ENCODE measurements around the gene RAB41. TPM values are rescaled to one million over a fixed set of nuclear protein-coding genes. Genes with fewer than 3 reads are reported as not detected.
"Not testable (repeated sequence)": the region's sequence is repeated elsewhere in the genome, so short reads cannot be mapped to it uniquely, and the experiment has no call there.

The RAB41 gene
- total RNA-seq (ENCODE audit: low replicate concordance), result not detected in 2 replicates
- long read RNA-seq, result 0 reads

DNA sequence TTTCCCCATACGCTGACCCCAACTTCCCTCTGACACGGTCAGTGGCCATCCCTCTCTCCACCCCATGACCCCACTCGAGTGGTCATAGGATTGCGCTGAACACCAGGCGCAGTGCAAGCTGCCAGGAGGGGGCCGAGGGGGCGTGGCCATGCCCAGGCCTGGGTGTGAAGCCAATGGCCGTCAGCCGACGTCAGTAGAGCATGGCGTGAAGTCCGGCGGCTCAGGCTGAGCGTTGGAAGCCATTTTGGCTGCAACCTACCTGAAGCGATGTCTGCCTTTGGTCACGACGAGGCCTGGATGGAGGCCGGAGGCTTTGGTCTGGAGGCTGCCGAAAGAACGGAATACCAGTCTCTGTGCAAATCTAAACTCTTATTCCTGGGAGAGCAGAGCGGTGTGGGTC, at the start of gene RAB41:
Gene RAB41, plus strand, starts transcription at position 222 of the 400 bp plus-strand sequence. Its CDS starts 46 bp downstream, at position 268.
- Mint-ChIP-seq H3K4me3 (no peak within 1 kb of the TSS), H3K27ac (no peak within 1 kb of the TSS), H3K36me3 (peaks cover 3% of the 10 kb centered on the region), H3K9me3 (no peaks in the 10 kb centered on the region), H3K4me1 (ENCODE audit: unreplicated experiment) (no peaks in the 10 kb centered on the region), H3K27me3 (no peaks in the 10 kb centered on the region)
- DNase-seq (ENCODE audit: extremely low spot score, unreplicated experiment), result peak; percentile 56
- TF ChIP-seq, protein P1, sequence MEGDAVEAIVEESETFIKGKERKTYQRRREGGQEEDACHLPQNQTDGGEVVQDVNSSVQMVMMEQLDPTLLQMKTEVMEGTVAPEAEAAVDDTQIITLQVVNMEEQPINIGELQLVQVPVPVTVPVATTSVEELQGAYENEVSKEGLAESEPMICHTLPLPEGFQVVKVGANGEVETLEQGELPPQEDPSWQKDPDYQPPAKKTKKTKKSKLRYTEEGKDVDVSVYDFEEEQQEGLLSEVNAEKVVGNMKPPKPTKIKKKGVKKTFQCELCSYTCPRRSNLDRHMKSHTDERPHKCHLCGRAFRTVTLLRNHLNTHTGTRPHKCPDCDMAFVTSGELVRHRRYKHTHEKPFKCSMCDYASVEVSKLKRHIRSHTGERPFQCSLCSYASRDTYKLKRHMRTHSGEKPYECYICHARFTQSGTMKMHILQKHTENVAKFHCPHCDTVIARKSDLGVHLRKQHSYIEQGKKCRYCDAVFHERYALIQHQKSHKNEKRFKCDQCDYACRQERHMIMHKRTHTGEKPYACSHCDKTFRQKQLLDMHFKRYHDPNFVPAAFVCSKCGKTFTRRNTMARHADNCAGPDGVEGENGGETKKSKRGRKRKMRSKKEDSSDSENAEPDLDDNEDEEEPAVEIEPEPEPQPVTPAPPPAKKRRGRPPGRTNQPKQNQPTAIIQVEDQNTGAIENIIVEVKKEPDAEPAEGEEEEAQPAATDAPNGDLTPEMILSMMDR (conservative IDR thresholded peaks at IDR 0.05), result no peak

- TF ChIP-seq, protein P1 (conservative IDR thresholded peaks at IDR 0.05), result no peak
Measured at GRCh38 chrX:70234355-70234754, 47.6 kb upstream of the RAB41 start, which contains the start of gene AWAT1. AWAT1 (plus strand) TSS chrX:70234655; CDS start chrX:70234696, 41 bp downstream.

GRCh38 chrX:70240751-70241150, 41.2 kb upstream of the RAB41 start:
- Mint-ChIP-seq H3K27ac (no peak overlapping the region), H3K27me3 (no peaks in the 10 kb centered on the region), H3K9me3 (peaks cover 4% of the 10 kb centered on the region)

More at GRCh38 chrX:70234355-70234754, 47.6 kb upstream of the RAB41 start, which contains the start of gene AWAT1:
- DNase-seq (ENCODE audit: extremely low spot score, unreplicated experiment), result no peak
- no peaks in the 10 kb centered on the region for H3K9me3 Mint-ChIP-seq
- H3K4me3 Mint-ChIP-seq, result no peak within 1 kb of the TSS
- no peaks in the 10 kb centered on the region for H3K4me1 Mint-ChIP-seq (ENCODE audit: unreplicated experiment)
- H3K27ac Mint-ChIP-seq, result no peak within 1 kb of the TSS
- H3K27me3 Mint-ChIP-seq, result no peaks in the 10 kb centered on the region
- H3K36me3 Mint-ChIP-seq, result no peaks in the 10 kb centered on the region

DNA sequence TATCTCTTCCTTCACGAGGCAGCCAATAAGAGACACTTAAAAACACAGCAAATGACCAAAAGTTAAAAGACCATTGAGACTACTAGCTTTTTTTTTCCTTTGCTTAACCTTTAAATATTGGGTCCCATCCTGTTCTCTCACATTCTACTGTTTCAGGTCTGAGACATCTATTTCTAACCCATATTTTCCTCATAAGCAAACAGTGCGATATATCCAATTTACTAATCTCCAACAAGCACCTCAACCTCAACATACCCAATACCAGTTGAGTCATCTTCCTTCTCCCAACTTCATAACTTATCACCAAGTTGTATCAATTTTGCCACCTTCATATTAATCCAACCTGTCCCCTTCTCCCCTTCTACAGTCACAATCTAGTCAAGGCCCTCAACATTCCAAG, 40.5 kb upstream of the RAB41 start:
- Mint-ChIP-seq H3K36me3 (no peaks in the 10 kb centered on the region), H3K9me3 (peaks cover 4% of the 10 kb centered on the region), H3K27ac (no peak overlapping the region), H3K4me3 (no peak overlapping the region), H3K27me3 (no peaks in the 10 kb centered on the region), H3K4me1 (ENCODE audit: unreplicated experiment) (no peaks in the 10 kb centered on the region)
- TF ChIP-seq, protein P1 (conservative IDR thresholded peaks at IDR 0.05), result no peak
- DNase-seq (ENCODE audit: extremely low spot score, unreplicated experiment), result no peak

More at GRCh38 chrX:70240751-70241150, 41.2 kb upstream of the RAB41 start:
- no peak for DNase-seq (ENCODE audit: extremely low spot score, unreplicated experiment)
- Mint-ChIP-seq H3K36me3 (no peaks in the 10 kb centered on the region), H3K4me3 (no peak overlapping the region), H3K4me1 (ENCODE audit: unreplicated experiment) (no peaks in the 10 kb centered on the region)
- TF ChIP-seq, protein P1 (conservative IDR thresholded peaks at IDR 0.05), result no peak

GRCh38 chrX:70243601-70244000, 38.4 kb upstream of the RAB41 start:
- H3K4me3 Mint-ChIP-seq; DNase-seq (ENCODE audit: extremely low spot score, unreplicated experiment); H3K36me3 Mint-ChIP-seq; H3K4me1 Mint-ChIP-seq (ENCODE audit: unreplicated experiment); H3K27me3 Mint-ChIP-seq; H3K9me3 Mint-ChIP-seq; H3K27ac Mint-ChIP-seq: not testable (repeated sequence)

DNA sequence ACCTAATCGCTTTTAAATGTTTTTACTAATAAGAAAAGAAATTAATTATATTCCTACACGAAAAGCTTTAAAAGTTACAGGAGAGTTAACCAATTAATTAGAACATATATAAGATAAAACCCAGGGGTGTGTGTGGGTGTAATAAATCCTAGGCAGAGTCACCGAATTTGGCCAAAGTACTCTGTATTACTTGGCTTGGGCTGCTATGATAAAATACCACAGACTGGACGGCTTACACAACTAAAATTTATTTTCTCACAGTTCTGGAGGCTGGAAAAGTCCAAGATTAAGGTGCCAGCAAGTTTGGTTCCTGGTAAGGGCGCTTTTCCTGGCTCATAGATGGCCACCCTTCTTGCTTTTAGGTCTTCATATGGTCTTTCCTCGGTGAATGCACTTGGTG, 37.1 kb upstream of the RAB41 start:
- Mint-ChIP-seq H3K9me3 (peaks cover 4% of the 10 kb centered on the region), H3K4me1 (ENCODE audit: unreplicated experiment) (no peaks in the 10 kb centered on the region), H3K4me3 (no peak overlapping the region), H3K36me3 (no peaks in the 10 kb centered on the region), H3K27me3 (no peaks in the 10 kb centered on the region), H3K27ac (no peak overlapping the region)
- no peak for DNase-seq (ENCODE audit: extremely low spot score, unreplicated experiment)
- TF ChIP-seq, protein P1 (conservative IDR thresholded peaks at IDR 0.05), result no peak
